Stomach (tissue), 9 donors: ENCODE results near the gene CDC14B. TPM values are rescaled to one million over a fixed set of nuclear protein-coding genes. Genes with fewer than 3 reads are reported as not detected.

Source experiments
- DNase-seq, 2 donors: peaks; one replicate each; pipeline versions ENCODE4 v3.0.0 to v3.0.0-alpha.2; 2013 to 2019
- H3K27ac ChIP-seq, 5 donors: fragments of 200-600 bp in 4 of 5; sonication (generic) in 4 of 5; one replicate each; pipeline ENCODE4 v1.5.1; 2013 to 2019; ENCODE audit warnings: mild to moderate bottlenecking in 1 of 5, moderate library complexity in 1 of 5
- H3K27me3 ChIP-seq, 3 donors: fragments of 200-600 bp; sonication (generic); one replicate each; pipeline ENCODE4 v1.5.1; 2017 to 2019; ENCODE audit warnings: mixed run types in 1 of 3
- H3K36me3 ChIP-seq, 4 donors: fragments of 200-600 bp; sonication (generic); 1 replicate in 3 of 4; 2 replicates in 1 of 4; pipeline ENCODE4 v1.5.1; 2016 to 2019
- H3K4me1 ChIP-seq, 4 donors: fragments of 200-600 bp; sonication (generic); one replicate each; pipeline ENCODE4 v1.5.1; 2016 to 2019
- H3K4me3 ChIP-seq, 4 donors: fragments of 200-600 bp; sonication (generic) in 3 of 4; one replicate each; pipeline ENCODE4 v1.5.1; 2016 to 2019; ENCODE audit warnings: mild to moderate bottlenecking in 1 of 4
- H3K9me3 ChIP-seq, 4 donors: fragments of 200-600 bp; sonication (generic); one replicate each; pipeline ENCODE4 v1.5.1; 2016 to 2019
- EP300 ChIP-seq: sonication (generic); formaldehyde crosslinking; IDR thresholded peaks from one replicate; pipeline ENCODE4 v1.6.1; 2017; ENCODE audit warnings: antibody characterized with exemption
- POLR2A ChIP-seq, 4 donors: fragments of 450-650 bp; IDR thresholded peaks; one replicate each; pipeline ENCODE4 v1.6.1; 2016; ENCODE audit warnings: antibody characterized with exemption in 4 of 4, control low read depth in 2 of 4, mild to moderate bottlenecking in 1 of 4, moderate library complexity in 1 of 4
- POLR2AphosphoS5 ChIP-seq, 3 donors: sonication (generic); formaldehyde crosslinking; IDR thresholded peaks; one replicate each; pipeline ENCODE4 v1.6.1; 2016; ENCODE audit warnings: antibody characterized with exemption in 3 of 3
- WGBS, 5 donors: extraction: QIAGEN DNeasy Blood & Tissue Kit in 3 of 5; methylation state at CpG; one replicate each; pipeline versions ENCODE4 v1.1.5 to v1.1.7; 2013 to 2018; 5-methylcytosine and 5-hydroxymethylcytosine counted together
- intact Hi-C: fragments of 100-400 bp; cut with DNase I; formaldehyde crosslinking; loops from one replicate; pipeline ENCODE4 v1.15.1; 2023; ENCODE audit warnings: low total_unique reads
- polyA plus RNA-seq, 3 donors: library from polyadenylated mRNA; stranded (reverse); fragments of 200-250 nt; gene quantifications; one replicate each; pipeline ENCODE4 v1.2.3, GENCODE V29; 2013
- total RNA-seq, 5 donors: library from RNA; depleted of rRNA; stranded (reverse); fragments of >200 nt; gene quantifications; one replicate each; pipeline versions ENCODE4 v1.1.0 to v1.2.3, GENCODE V29; 2014 to 2016
- TF ChIP-seq, protein P1 (sequence below), 7 experiments: fragments of 450-650 bp in 4 of 7; fragments of 200-600 bp in 3 of 7; sonication (generic) in 3 of 7; IDR thresholded peaks; one replicate each; pipeline ENCODE4 v1.5.1; 2016 to 2019; ENCODE audit warnings: antibody characterized with exemption in 7 of 7, control low read depth in 2 of 7, mild to moderate bottlenecking in 1 of 7
- donor health status: healthy with polysubstance abuse.
- donor health status: Bipolar disorder and iron deficiency.
- donor health status: healthy.

The CDC14B gene
- total and polyA plus RNA-seq, 8 donors: 4.1 to 31.9 (median 17.1) TPM

DNA sequence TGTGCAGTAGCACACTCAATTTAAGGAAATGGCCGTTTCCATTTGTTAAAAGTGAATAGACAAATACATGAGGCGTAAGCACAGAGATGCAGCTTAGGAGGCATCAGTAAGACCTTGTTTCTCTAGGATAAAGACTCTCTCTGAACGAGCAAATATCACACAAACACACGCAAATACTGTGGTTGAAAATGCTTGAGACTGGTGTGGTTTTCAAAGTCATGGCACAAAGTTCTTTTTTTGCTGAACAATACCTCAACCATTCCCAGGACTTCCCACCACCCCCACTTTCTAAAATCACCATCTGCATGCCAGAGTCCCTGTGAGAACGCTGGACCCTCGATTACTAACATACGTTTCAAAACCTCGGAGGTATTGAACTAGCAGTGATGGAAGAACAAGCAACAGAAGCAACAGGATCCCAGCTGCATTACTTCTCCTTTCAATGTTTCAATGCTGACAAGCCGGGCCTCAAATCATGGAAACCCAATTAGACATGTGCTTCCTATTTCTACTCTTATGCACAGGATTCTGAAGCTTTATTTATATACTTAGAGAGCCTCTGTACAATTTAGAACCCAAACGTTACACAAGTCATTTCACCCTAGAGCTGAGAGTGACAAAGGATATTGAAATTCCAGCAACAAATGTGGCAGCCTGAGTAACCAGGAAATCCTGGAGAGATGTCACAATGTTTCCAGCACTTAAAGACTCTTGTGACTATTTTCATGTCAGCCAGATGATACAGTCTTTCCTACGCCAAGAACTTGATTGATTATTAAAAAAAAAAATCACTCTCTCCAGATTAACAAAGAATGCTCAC is 63.9 kb downstream of the CDC14B start:
- intact Hi-C loops: no loop called here
- no peaks in the 10 kb centered on the region for H3K27me3 ChIP-seq

DNA sequence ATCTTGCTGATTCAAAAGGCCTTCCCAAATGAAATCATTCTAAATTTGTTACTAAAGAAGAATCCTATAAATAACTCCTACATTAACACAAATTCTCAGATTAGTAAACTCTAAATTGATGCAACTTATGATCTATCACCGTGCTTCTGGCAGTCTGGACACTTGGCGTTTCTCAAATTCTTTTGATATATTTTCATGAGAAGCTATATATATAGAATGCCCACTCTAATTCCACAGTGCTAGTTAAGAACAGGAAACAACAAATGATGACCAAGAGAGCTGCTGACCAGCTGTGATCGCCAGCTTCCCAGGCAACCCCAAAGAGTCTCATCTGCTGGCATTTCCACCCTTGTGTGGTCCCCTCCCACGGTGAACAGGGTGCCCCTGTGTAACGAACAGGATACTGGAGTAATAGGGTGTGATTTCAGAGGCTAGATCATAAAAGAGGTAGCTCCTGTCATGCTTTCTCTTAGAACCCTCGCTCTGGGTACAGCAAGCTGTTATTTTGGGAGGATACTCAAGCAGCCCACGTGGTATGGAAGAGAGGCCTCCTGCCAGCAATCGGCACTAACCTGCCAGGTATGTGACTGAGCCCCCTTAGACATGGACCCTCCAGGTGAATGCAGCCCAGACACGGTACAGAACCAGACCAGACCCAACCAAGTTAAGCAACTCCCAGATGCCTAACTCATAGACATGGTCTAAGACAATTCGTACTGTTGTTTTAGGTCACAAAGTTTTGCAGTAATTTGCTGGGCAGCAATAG is 64.7 kb downstream of the CDC14B start:
- DNase-seq: no peak
- no peaks in the 10 kb centered on the region for H3K27me3 ChIP-seq
- 86 to 94% (median 90%) methylated on average over 10 of the region's 10 CpGs for WGBS, 5 donors
- TF ChIP-seq POLR2AphosphoS5 (IDR thresholded peaks at IDR 0.05) (no peak), POLR2A (IDR thresholded peaks at IDR 0.05) (no peak), EP300 (no peak)
- TF ChIP-seq, protein P1, sequence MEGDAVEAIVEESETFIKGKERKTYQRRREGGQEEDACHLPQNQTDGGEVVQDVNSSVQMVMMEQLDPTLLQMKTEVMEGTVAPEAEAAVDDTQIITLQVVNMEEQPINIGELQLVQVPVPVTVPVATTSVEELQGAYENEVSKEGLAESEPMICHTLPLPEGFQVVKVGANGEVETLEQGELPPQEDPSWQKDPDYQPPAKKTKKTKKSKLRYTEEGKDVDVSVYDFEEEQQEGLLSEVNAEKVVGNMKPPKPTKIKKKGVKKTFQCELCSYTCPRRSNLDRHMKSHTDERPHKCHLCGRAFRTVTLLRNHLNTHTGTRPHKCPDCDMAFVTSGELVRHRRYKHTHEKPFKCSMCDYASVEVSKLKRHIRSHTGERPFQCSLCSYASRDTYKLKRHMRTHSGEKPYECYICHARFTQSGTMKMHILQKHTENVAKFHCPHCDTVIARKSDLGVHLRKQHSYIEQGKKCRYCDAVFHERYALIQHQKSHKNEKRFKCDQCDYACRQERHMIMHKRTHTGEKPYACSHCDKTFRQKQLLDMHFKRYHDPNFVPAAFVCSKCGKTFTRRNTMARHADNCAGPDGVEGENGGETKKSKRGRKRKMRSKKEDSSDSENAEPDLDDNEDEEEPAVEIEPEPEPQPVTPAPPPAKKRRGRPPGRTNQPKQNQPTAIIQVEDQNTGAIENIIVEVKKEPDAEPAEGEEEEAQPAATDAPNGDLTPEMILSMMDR (IDR thresholded peaks at IDR 0.05): no peak
- H3K4me1 ChIP-seq: peaks cover 0 to 24% (median 6%) of the 10 kb centered on the region in 4 donors
- no peaks in the 10 kb centered on the region for H3K9me3 ChIP-seq
- H3K4me3 ChIP-seq: no peak overlapping the region
- intact Hi-C loops: no loop called here
- H3K36me3 ChIP-seq: peaks cover 0 to 18% (median 12%) of the 10 kb centered on the region in 4 donors
- peak overlapping the region in 3 of 5 donors; percentile 49 to 51 (median 50) for H3K27ac ChIP-seq

More for the DNA sequence above, 63.9 kb downstream of the CDC14B start:
- DNase-seq: peak in 1 of 2 donors; percentile 23
- TF ChIP-seq, protein P1 (IDR thresholded peaks at IDR 0.05): no peak
- TF ChIP-seq POLR2A (IDR thresholded peaks at IDR 0.05) (no peak), POLR2AphosphoS5 (IDR thresholded peaks at IDR 0.05) (peak in 1 of 3 donors; percentile 33), EP300 (no peak)
- H3K27ac ChIP-seq: peak overlapping the region in 3 of 5 donors; percentile 50 to 61 (median 51)
- H3K36me3 ChIP-seq: peaks cover 0 to 22% (median 16%) of the 10 kb centered on the region in 4 donors
- H3K4me3 ChIP-seq: no peak overlapping the region
- 71 to 79% (median 77%) methylated on average over 11 of the region's 11 CpGs for WGBS, 5 donors
- H3K9me3 ChIP-seq: no peaks in the 10 kb centered on the region
- H3K4me1 ChIP-seq: peaks cover 0 to 24% (median 6%) of the 10 kb centered on the region in 4 donors

DNA sequence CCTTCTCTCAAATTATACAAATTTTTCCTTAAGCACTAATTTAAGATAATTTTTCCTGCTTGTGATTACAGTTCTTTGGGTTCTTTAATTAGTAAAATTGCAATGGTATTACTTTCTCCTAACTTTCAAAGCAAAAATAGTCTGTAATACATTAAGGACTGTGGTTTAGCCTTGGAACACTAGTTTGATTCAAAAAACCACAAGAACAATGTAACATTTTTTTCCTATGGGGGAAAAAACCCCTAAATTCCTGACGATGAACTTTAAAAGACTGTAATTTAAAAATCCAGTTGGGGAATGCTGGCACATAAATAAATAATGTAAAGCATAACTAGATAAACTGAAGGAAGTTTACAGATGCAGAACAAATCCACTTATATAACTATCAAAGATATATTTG is 65.3 kb downstream of the CDC14B start:
- Histone ChIP-seq H3K9me3 (no peaks in the 10 kb centered on the region), H3K27ac (peak overlapping the region in 2 of 5 donors; percentile 48 to 52), H3K4me1 (peaks cover 0 to 24% (median 6%) of the 10 kb centered on the region in 4 donors), H3K36me3 (peaks cover 0 to 21% (median 11%) of the 10 kb centered on the region in 4 donors), H3K4me3 (no peak overlapping the region), H3K27me3 (no peaks in the 10 kb centered on the region)
- WGBS, 5 donors: 44 to 60% (median 48%) methylated on average over 1 of the region's 1 CpG
- TF ChIP-seq POLR2AphosphoS5 (IDR thresholded peaks at IDR 0.05) (no peak), POLR2A (IDR thresholded peaks at IDR 0.05) (no peak), EP300 (no peak)
- TF ChIP-seq, protein P1 (IDR thresholded peaks at IDR 0.05): no peak
- DNase-seq: no peak
- intact Hi-C loops: no loop called here

DNA sequence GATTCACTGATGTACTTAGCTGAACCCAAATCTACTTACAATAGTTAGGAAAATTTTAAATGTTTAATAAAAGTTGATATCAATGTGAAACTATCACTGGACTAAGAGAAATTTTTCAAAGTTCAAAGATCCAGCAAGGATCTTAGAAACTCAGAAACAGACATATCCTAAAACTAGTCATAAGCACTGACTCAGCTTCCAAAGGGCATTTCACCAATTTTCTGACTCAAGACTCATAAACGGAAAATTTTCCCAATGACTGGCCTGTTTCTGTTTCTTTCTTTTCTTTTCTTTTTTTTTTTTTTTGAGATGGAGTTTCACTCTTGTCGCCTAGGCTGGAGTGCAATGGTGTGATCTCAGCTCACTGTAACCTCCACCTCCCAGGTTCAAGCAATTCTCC is 66.6 kb downstream of the CDC14B start:
- TF ChIP-seq, protein P1 (IDR thresholded peaks at IDR 0.05): no peak
- Histone ChIP-seq H3K36me3 (peaks cover 0 to 26% (median 12%) of the 10 kb centered on the region in 4 donors), H3K27ac (peak overlapping the region in 3 of 5 donors; percentile 32 to 52 (median 48)), H3K4me1 (peaks cover 0 to 24% (median 6%) of the 10 kb centered on the region in 4 donors), H3K9me3 (no peaks in the 10 kb centered on the region), H3K4me3 (no peak overlapping the region), H3K27me3 (no peaks in the 10 kb centered on the region)
- DNase-seq: no peak
- WGBS, 5 donors: 69 to 86% (median 78%) methylated on average over 2 of the region's 2 CpGs
- intact Hi-C loops: no loop called here
